ENCODE data around the gene ADCY3. TPM values are rescaled to one million over a fixed set of nuclear protein-coding genes. Genes with fewer than 3 reads are reported as not detected.

Gene ADCY3
- total and polyA plus RNA-seq, 2 of the 13 experiments (the other 11 are each of a cell fraction or from before 2014, with no cell fraction given) = 0.11 to 0.61 TPM

DNA sequence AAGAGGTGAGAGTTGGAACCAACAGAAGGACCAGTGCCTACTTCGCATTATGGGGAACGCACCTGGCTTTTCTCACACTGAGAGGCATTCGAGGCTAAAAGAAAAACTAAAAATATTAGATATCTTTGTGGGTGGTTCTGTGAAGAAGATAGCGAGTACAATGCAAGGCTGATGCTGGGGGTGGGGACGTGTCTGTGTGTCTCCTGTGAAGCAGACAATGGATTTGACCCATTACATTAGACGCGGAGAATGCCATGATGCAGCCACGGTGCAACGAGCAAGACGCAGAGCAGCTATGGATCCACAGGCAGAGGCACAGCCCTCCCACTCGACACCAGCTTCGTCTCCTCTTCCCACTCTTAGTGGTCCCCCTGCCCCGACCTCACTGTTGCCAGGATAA lies 61.0 kb downstream of the ADCY3 start:
- no peak for DNase-seq (ENCODE audit: low spot score)
- no TSS peak for BruUV-seq (replicated peaks)

More for the DNA sequence above, 61.0 kb downstream of the ADCY3 start:
- intact Hi-C loops (cut with micrococcal nuclease; ENCODE audit: unreplicated experiment) = no loop called here
- whole genome bisulfite sequencing (ENCODE audit: low lambda C conversion rate) = 51% methylated on average over 13 of the region's 13 CpGs
- no peak for FAIRE-seq
- TF ChIP-seq, protein P1, sequence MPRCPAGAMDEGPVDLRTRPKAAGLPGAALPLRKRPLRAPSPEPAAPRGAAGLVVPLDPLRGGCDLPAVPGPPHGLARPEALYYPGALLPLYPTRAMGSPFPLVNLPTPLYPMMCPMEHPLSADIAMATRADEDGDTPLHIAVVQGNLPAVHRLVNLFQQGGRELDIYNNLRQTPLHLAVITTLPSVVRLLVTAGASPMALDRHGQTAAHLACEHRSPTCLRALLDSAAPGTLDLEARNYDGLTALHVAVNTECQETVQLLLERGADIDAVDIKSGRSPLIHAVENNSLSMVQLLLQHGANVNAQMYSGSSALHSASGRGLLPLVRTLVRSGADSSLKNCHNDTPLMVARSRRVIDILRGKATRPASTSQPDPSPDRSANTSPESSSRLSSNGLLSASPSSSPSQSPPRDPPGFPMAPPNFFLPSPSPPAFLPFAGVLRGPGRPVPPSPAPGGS (CRISPR knock-in tag; IDR thresholded peaks at IDR 0.05) = no peak
- no peak for TF ChIP-seq THYN1 (CRISPR knock-in tag; IDR thresholded peaks at IDR 0.05; ENCODE audit: borderline replicate concordance, low read depth)
- TF ChIP-seq CBFB (CRISPR knock-in tag; IDR thresholded peaks at IDR 0.05) = no peak
- no peak for TF ChIP-seq PHF5A (CRISPR knock-in tag; IDR thresholded peaks at IDR 0.05; ENCODE audit: low read depth, unreplicated experiment)
- TF ChIP-seq, protein P2, sequence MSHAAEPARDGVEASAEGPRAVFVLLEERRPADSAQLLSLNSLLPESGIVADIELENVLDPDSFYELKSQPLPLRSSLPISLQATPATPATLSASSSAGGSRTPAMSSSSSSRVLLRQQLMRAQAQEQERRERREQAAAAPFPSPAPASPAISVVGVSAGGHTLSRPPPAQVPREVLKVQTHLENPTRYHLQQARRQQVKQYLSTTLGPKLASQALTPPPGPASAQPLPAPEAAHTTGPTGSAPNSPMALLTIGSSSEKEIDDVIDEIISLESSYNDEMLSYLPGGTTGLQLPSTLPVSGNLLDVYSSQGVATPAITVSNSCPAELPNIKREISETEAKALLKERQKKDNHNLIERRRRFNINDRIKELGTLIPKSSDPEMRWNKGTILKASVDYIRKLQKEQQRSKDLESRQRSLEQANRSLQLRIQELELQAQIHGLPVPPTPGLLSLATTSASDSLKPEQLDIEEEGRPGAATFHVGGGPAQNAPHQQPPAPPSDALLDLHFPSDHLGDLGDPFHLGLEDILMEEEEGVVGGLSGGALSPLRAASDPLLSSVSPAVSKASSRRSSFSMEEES (CRISPR knock-in tag; IDR thresholded peaks at IDR 0.05) = no peak
- TF ChIP-seq, protein P3, sequence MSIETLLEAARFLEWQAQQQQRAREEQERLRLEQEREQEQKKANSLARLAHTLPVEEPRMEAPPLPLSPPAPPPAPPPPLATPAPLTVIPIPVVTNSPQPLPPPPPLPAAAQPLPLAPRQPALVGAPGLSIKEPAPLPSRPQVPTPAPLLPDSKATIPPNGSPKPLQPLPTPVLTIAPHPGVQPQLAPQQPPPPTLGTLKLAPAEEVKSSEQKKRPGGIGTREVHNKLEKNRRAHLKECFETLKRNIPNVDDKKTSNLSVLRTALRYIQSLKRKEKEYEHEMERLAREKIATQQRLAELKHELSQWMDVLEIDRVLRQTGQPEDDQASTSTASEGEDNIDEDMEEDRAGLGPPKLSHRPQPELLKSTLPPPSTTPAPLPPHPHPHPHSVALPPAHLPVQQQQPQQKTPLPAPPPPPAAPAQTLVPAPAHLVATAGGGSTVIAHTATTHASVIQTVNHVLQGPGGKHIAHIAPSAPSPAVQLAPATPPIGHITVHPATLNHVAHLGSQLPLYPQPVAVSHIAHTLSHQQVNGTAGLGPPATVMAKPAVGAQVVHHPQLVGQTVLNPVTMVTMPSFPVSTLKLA (IDR thresholded peaks at IDR 0.05) = no peak
- TF ChIP-seq NFKB2 (CRISPR knock-in tag; IDR thresholded peaks at IDR 0.05; ENCODE audit: borderline replicate concordance) = no peak
- Histone ChIP-seq H4K20me1 (ENCODE audit: insufficient read depth, low read length) (no peaks in the 10 kb centered on the region), H3K4me2 (ENCODE audit: low read depth, low read length) (no peak overlapping the region), H3K4me3 (replicated peaks in 1 of 3; ENCODE audit: insufficient read depth in 1 of 3, low read depth in 2 of 3, low read length in 3 of 3) (no peak overlapping the region), H2AFZ (ENCODE audit: low read length) (no peak overlapping the region), H3K79me2 (ENCODE audit: insufficient read depth, low read length) (no peaks in the 10 kb centered on the region), H3K27ac (ENCODE audit: extremely low read length, insufficient read depth, low read length) (no peak overlapping the region), H3K4me1 (ENCODE audit: insufficient read depth, low read length) (no peaks in the 10 kb centered on the region), H3K36me3 (replicated peaks in 1 of 2; ENCODE audit: control insufficient read depth in 1 of 2, insufficient read depth in 2 of 2, low read length in 2 of 2) (no peaks in the 10 kb centered on the region), H3K9ac (ENCODE audit: insufficient read depth, low read depth, low read length) (no peak overlapping the region), H3K27me3 (ENCODE audit: control insufficient read depth in 1 of 2, insufficient read depth in 2 of 2, low read length in 2 of 2) (peaks cover 0 to 4% of the 10 kb centered on the region in 2 experiments; a peak in 1 of 5 replicates), H3K9me3 (ENCODE audit: low read length) (no peaks in the 10 kb centered on the region)
- in situ Hi-C loops (cut with HindIII; ENCODE audit: extremely low pct_ligation_motif_present, low pct_unique_long_range_greater_than_20kb) = no loop called here
- ATAC-seq = no peak
- ChIA-PET CTCF (ENCODE audit: low intra/inter-chr PET ratio, low total read pairs) (no interaction called here), POLR2A (no interaction called here)

Measured in HepG2 (cell line).